ENCODE data around the gene FANCI.

FANCI gene

DNA sequence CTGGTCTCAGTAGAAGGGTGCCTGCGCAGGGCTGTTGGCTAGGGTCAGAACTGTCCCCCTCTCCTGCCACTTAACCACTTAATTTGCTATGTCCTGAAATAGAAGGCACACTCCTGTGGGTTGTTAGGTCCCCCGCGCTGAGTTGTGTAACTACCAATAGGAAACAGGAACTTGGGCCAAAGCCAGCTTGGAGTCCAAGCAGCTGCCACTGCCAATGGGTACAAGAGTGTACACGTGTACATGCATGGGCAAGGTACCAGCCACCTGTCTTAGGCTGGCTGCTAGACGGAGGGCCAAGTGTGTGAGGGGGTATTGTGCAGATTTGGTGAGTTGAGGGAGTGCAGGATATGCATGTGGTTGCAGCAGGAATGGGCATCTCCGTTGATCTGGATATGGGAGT lies 120.6 kb downstream of the FANCI start:
- Histone ChIP-seq H3K4me1 (ENCODE audit: low read length) (peaks cover 2% of the 10 kb centered on the region; the same call in 1 of the 2 replicates), H3K9me3 (ENCODE audit: insufficient read depth, low read length) (no peaks in the 10 kb centered on the region), H3K9ac (ENCODE audit: low read length) (no peak overlapping the region), H3K36me3 (replicated peaks; ENCODE audit: low read depth, low read length) (no peaks in the 10 kb centered on the region), H3K4me2 (ENCODE audit: low read length) (no peak overlapping the region), H2AFZ (ENCODE audit: low read depth, low read length) (no peak overlapping the region), H3K27ac (ENCODE audit: low read length) (no peak overlapping the region), H4K20me1 (ENCODE audit: insufficient read depth, low read length) (no peaks in the 10 kb centered on the region), H3K79me2 (ENCODE audit: low read length) (no peaks in the 10 kb centered on the region), H3K27me3 (ENCODE audit: low read depth, low read length) (peaks cover under 1% of the 10 kb centered on the region; the same call in 1 of the 2 replicates), H3K4me3 (ENCODE audit: low read length) (no peak overlapping the region)
- TF ChIP-seq EZH2phosphoT487 (IDR thresholded peaks at IDR 0.05; ENCODE audit: low read depth) = no peak
- TF ChIP-seq, protein P1, sequence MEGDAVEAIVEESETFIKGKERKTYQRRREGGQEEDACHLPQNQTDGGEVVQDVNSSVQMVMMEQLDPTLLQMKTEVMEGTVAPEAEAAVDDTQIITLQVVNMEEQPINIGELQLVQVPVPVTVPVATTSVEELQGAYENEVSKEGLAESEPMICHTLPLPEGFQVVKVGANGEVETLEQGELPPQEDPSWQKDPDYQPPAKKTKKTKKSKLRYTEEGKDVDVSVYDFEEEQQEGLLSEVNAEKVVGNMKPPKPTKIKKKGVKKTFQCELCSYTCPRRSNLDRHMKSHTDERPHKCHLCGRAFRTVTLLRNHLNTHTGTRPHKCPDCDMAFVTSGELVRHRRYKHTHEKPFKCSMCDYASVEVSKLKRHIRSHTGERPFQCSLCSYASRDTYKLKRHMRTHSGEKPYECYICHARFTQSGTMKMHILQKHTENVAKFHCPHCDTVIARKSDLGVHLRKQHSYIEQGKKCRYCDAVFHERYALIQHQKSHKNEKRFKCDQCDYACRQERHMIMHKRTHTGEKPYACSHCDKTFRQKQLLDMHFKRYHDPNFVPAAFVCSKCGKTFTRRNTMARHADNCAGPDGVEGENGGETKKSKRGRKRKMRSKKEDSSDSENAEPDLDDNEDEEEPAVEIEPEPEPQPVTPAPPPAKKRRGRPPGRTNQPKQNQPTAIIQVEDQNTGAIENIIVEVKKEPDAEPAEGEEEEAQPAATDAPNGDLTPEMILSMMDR (IDR thresholded peaks at IDR 0.05; ENCODE audit: low read depth, low read length) = no peak

DNA sequence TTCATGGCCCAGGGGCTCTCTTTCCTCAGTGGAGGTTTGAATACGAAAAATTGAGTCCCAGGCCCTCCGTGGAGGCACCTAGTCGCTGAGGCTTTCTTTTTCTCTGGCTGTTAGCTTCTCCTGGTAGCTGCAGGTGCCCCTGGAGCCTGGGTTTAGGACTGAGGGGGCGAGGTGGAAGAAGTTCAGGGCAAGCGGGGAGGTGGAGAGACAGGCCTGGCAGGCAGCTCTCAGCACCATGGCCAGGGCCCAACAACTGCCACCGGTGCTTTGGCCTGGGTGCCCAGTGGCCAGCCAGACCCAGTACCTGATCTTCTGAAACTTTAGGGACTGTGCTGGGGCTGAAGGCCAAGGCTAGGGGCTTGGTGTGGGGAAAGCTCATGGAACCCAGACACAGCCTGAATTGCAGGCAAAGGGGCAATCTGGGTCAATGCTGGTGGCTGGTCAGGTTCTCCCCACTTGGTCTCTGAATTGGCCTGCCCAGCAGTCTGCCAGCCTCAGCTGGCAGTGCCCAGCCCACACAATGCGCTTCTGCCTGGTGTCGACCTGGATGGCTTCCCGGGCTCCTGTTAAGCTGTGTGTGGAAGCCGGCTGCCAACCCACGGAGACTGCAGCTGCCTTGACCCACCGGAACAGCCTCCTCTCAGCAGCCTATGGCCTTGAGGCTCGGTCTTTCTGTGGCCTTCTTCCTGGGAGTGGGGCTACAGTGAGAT lies 121.1 kb downstream of the FANCI start:
- Histone ChIP-seq H2AFZ (ENCODE audit: low read depth, low read length) (no peak overlapping the region), H3K4me3 (ENCODE audit: low read length) (no peak overlapping the region), H3K36me3 (replicated peaks; ENCODE audit: low read depth, low read length) (no peaks in the 10 kb centered on the region), H3K27me3 (ENCODE audit: low read depth, low read length) (peaks cover 5% of the 10 kb centered on the region; the same call in 1 of the 2 replicates), H3K9me3 (ENCODE audit: insufficient read depth, low read length) (no peaks in the 10 kb centered on the region), H3K27ac (ENCODE audit: low read length) (no peak overlapping the region), H3K79me2 (ENCODE audit: low read length) (no peaks in the 10 kb centered on the region), H3K9ac (ENCODE audit: low read length) (no peak overlapping the region), H3K4me2 (ENCODE audit: low read length) (no peak overlapping the region), H3K4me1 (ENCODE audit: low read length) (no peaks in the 10 kb centered on the region), H4K20me1 (ENCODE audit: insufficient read depth, low read length) (no peaks in the 10 kb centered on the region)
- TF ChIP-seq, protein P1 (IDR thresholded peaks at IDR 0.05; ENCODE audit: low read depth, low read length) = no peak
- TF ChIP-seq EZH2phosphoT487 (IDR thresholded peaks at IDR 0.05; ENCODE audit: low read depth) = no peak

DNA sequence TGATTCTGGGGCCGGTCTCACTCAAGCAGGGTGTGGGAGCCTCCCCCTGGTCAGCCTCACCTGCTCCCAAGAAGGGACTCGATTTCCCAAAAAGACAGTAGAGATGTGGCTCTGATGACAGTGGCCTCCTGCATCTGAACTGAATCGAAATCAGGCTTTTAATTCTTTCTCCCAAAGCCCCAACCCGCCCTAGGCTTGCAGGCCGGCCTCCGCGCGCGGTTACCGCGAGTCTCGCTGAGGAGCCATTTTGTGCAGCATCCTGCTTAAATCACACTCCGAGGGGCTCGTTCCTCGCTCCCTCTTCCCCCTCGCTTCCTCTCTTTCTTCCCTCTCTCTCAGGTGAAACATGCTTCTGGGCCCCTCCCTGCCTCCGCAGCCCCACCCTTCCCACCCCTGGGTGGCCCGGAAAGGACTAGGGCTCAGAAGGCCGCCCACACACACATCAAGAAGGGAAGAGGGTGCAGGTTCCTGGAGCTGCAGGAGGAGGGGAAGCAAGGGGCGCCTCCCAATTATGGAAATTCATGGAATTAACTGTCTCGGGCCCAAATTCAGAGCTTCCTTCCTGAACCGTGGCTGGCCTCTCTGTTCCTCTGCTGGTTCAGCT lies 121.8 kb downstream of the FANCI start:
- TF ChIP-seq, protein P1 (IDR thresholded peaks at IDR 0.05; ENCODE audit: low read depth, low read length) = no peak
- TF ChIP-seq EZH2phosphoT487 (IDR thresholded peaks at IDR 0.05; ENCODE audit: low read depth) = no peak
- H3K4me2 ChIP-seq (ENCODE audit: low read length) = no peak overlapping the region
- H4K20me1 ChIP-seq (ENCODE audit: insufficient read depth, low read length) = no peaks in the 10 kb centered on the region
- H3K9me3 ChIP-seq (ENCODE audit: insufficient read depth, low read length) = no peaks in the 10 kb centered on the region
- H3K4me1 ChIP-seq (ENCODE audit: low read length) = no peaks in the 10 kb centered on the region
- no peaks in the 10 kb centered on the region for H3K79me2 ChIP-seq (ENCODE audit: low read length)
- peaks cover 5% of the 10 kb centered on the region; the same call in 1 of the 2 replicates for H3K27me3 ChIP-seq (ENCODE audit: low read depth, low read length)
- no peaks in the 10 kb centered on the region for H3K36me3 ChIP-seq (replicated peaks; ENCODE audit: low read depth, low read length)
- H3K27ac ChIP-seq (ENCODE audit: low read length) = no peak overlapping the region
- H3K9ac ChIP-seq (ENCODE audit: low read length) = no peak overlapping the region
- no peak overlapping the region for H3K4me3 ChIP-seq (ENCODE audit: low read length)
- no peak overlapping the region for H2AFZ ChIP-seq (ENCODE audit: low read depth, low read length)

Measured in OCI-LY3 (cell line).